Esophagus muscularis mucosa (tissue), 4 donors: ENCODE measurements around the gene KDM3B.
"Not testable (repeated sequence)": the region's sequence is repeated elsewhere in the genome, so short reads cannot be mapped to it uniquely, and the experiment has no call there.

Experiments used
- CTCF ChIP-seq, 3 experiments: fragments of 200-600 bp in 2 of 3; fragments of 450-650 bp in 1 of 3; sonication (generic) in 2 of 3; IDR thresholded peaks; one replicate each; pipeline ENCODE4 v1.5.1; 2017 to 2019; ENCODE audit warnings: antibody characterized with exemption in 3 of 3, mild to moderate bottlenecking in 2 of 3, moderate library complexity in 1 of 3
- EP300 ChIP-seq: sonication (generic); formaldehyde crosslinking; IDR thresholded peaks from one replicate; pipeline ENCODE4 v1.6.1; 2017; ENCODE audit warnings: antibody characterized with exemption
- POLR2A ChIP-seq: fragments of 450-650 bp; IDR thresholded peaks from one replicate; pipeline ENCODE4 v1.6.1; 2017; ENCODE audit warnings: antibody characterized with exemption, moderate library complexity, mild to moderate bottlenecking, low read depth
- POLR2AphosphoS5 ChIP-seq, 2 donors: sonication (generic); formaldehyde crosslinking; IDR thresholded peaks; one replicate each; pipeline ENCODE4 v1.6.1; 2017; ENCODE audit warnings: antibody characterized with exemption in 2 of 2

DNA sequence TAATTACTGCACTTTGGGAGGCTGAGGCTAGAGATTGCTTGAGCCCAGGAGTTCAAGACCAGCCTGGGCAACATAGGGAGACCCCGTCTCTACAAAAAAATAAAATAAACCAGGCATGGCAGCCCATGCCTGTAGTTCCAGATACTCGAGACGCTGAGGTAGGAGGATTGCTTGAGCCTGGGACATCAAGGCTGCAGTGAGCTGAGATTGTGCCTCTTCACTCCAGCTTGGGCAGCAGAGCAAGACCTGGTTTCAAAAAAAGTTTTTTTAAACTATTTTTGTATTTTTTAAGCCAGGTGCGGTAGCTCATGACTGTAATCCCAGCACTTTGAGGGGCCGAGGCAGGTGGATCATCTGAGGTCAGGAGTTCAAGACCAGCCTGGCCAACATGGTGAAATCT lies 120.7 kb downstream of the KDM3B start:
- not testable (repeated sequence) for TF ChIP-seq POLR2A; CTCF (IDR thresholded peaks at IDR 0.05); EP300; POLR2AphosphoS5 (IDR thresholded peaks at IDR 0.05)
